ENCODE results near the gene TICAM2.

DNA sequence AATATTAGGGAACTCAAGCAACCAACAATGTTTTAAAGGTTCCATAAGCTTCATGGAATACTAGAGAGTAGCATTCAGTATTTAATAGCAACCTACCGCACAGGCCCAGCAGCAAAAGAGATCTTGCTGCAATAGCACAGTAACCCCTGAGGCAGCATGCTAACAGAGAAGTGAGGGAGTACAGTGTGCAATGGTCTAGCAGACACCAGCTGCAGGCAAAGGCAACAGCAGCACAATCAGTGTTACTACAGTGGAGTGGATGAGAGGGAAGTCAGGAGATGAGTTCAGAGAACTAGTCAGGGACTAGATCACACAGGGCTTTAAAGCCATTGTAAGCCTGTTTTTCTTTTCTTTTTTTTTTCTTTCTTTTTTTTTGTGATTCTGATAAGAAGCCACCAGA lies 2.8 kb downstream of the TICAM2 start:
- no peak for TF ChIP-seq NFRKB (IDR thresholded peaks at IDR 0.05)
- no peak for TF ChIP-seq FOXA1 (IDR thresholded peaks at IDR 0.05)
- TF ChIP-seq L3MBTL2 (conservative IDR thresholded peaks at IDR 0.05), result no peak
- TF ChIP-seq, protein P1, sequence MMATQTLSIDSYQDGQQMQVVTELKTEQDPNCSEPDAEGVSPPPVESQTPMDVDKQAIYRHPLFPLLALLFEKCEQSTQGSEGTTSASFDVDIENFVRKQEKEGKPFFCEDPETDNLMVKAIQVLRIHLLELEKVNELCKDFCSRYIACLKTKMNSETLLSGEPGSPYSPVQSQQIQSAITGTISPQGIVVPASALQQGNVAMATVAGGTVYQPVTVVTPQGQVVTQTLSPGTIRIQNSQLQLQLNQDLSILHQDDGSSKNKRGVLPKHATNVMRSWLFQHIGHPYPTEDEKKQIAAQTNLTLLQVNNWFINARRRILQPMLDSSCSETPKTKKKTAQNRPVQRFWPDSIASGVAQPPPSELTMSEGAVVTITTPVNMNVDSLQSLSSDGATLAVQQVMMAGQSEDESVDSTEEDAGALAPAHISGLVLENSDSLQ (IDR thresholded peaks at IDR 0.05), result no peak
- no peak for TF ChIP-seq BHLHE40 (IDR thresholded peaks at IDR 0.05; ENCODE audit: borderline replicate concordance)
- no peak for TF ChIP-seq ZNF384 (IDR thresholded peaks at IDR 0.05)
- no peak for TF ChIP-seq SP1 (IDR thresholded peaks at IDR 0.05)
- no peak for TF ChIP-seq FOXK2 (IDR thresholded peaks at IDR 0.05)
- no peak for TF ChIP-seq TARDBP (IDR thresholded peaks at IDR 0.05)
- no peak for TF ChIP-seq LEF1 (IDR thresholded peaks at IDR 0.05; ENCODE audit: borderline replicate concordance)
- no peak for TF ChIP-seq HDGF (IDR thresholded peaks at IDR 0.05; ENCODE audit: borderline replicate concordance)
- TF ChIP-seq SUZ12 (IDR thresholded peaks at IDR 0.05), result no peak
- no peak for TF ChIP-seq ELF4 (IDR thresholded peaks at IDR 0.05)
- TF ChIP-seq ARNT (IDR thresholded peaks at IDR 0.05), result no peak
